ENCODE results near the gene CRIM1. TPM values are rescaled to one million over a fixed set of nuclear protein-coding genes. Genes with fewer than 3 reads are reported as not detected.

The CRIM1 gene
- total RNA-seq, 1 donor from 2014 or later: 25.8 TPM

GRCh38 chr2:36369716-36370115 lies 14.1 kb downstream of the CRIM1 start:
- Mint-ChIP-seq H3K27me3 (no peaks in the 10 kb centered on the region), H3K27ac (no peak overlapping the region), H3K4me3 (ENCODE audit: low read depth) (no peak overlapping the region), H3K4me1 (ENCODE audit: low read depth) (peaks cover 49% of the 10 kb centered on the region), H3K36me3 (ENCODE audit: insufficient read depth) (no peaks in the 10 kb centered on the region), H3K9me3 (ENCODE audit: low read depth) (no peaks in the 10 kb centered on the region)
- no peak for DNase-seq (ENCODE audit: low spot score, unreplicated experiment)
- TF ChIP-seq CTCF (IDR thresholded peaks at IDR 0.05; ENCODE audit: unreplicated experiment): no peak

GRCh38 chr2:36370281-36370680 lies 14.7 kb downstream of the CRIM1 start:
- Mint-ChIP-seq H3K4me3 (ENCODE audit: low read depth) (no peak overlapping the region), H3K4me1 (ENCODE audit: low read depth) (peaks cover 48% of the 10 kb centered on the region), H3K36me3 (ENCODE audit: insufficient read depth) (no peaks in the 10 kb centered on the region), H3K9me3 (ENCODE audit: low read depth) (no peaks in the 10 kb centered on the region), H3K27me3 (no peaks in the 10 kb centered on the region), H3K27ac (no peak overlapping the region)
- no peak for DNase-seq (ENCODE audit: low spot score, unreplicated experiment)
- TF ChIP-seq CTCF (IDR thresholded peaks at IDR 0.05; ENCODE audit: unreplicated experiment): no peak

- Mint-ChIP-seq H3K36me3 (ENCODE audit: insufficient read depth) (no peaks in the 10 kb centered on the region), H3K27ac (peak overlapping the region; percentile 57), H3K4me1 (ENCODE audit: low read depth) (peaks cover 51% of the 10 kb centered on the region), H3K9me3 (ENCODE audit: low read depth) (no peaks in the 10 kb centered on the region), H3K4me3 (ENCODE audit: low read depth) (no peak overlapping the region), H3K27me3 (no peaks in the 10 kb centered on the region)
- no peak for TF ChIP-seq CTCF (IDR thresholded peaks at IDR 0.05; ENCODE audit: unreplicated experiment)
- DNase-seq (ENCODE audit: low spot score, unreplicated experiment): no peak
Observed at GRCh38 chr2:36371070-36371874, 15.7 kb downstream of the CRIM1 start.

GRCh38 chr2:36371928-36372391 lies 16.4 kb downstream of the CRIM1 start:
- H3K4me1 Mint-ChIP-seq (ENCODE audit: low read depth): peaks cover 46% of the 10 kb centered on the region
- no peaks in the 10 kb centered on the region for H3K9me3 Mint-ChIP-seq (ENCODE audit: low read depth)
- DNase-seq (ENCODE audit: low spot score, unreplicated experiment): no peak
- H3K27ac Mint-ChIP-seq: peak overlapping the region; percentile 57
- no peaks in the 10 kb centered on the region for H3K36me3 Mint-ChIP-seq (ENCODE audit: insufficient read depth)
- no peak for TF ChIP-seq CTCF (IDR thresholded peaks at IDR 0.05; ENCODE audit: unreplicated experiment)
- no peak overlapping the region for H3K4me3 Mint-ChIP-seq (ENCODE audit: low read depth)
- no peaks in the 10 kb centered on the region for H3K27me3 Mint-ChIP-seq

GRCh38 chr2:36373149-36373926 lies 17.8 kb downstream of the CRIM1 start:
- Mint-ChIP-seq H3K27ac (no peak overlapping the region), H3K4me1 (ENCODE audit: low read depth) (peaks cover 34% of the 10 kb centered on the region), H3K4me3 (ENCODE audit: low read depth) (no peak overlapping the region), H3K27me3 (no peaks in the 10 kb centered on the region), H3K9me3 (ENCODE audit: low read depth) (no peaks in the 10 kb centered on the region), H3K36me3 (ENCODE audit: insufficient read depth) (no peaks in the 10 kb centered on the region)
- no peak for DNase-seq (ENCODE audit: low spot score, unreplicated experiment)
- no peak for TF ChIP-seq CTCF (IDR thresholded peaks at IDR 0.05; ENCODE audit: unreplicated experiment)

Data from progenitor cell of endocrine pancreas (in vitro differentiated cells).